K562 (cell line): Measurements from ENCODE around the gene SETD3. TPM values are rescaled to one million over a fixed set of nuclear protein-coding genes. Genes with fewer than 3 reads are reported as not detected.

ENCODE experiments used
- ATAC-seq: fragments of 200-7000 bp; cut with Tn5 transposase; 3 replicates; pipeline ENCODE4 v1.9.1; 2020; ENCODE audit warnings: moderate library complexity
- BruUV-seq: library from RNA; stranded (reverse); fragments of 400-500 nt; replicated peaks from 2 replicates; lab custom pipeline; 2021; lab: Mats Ljungman, UMichigan
- CTCF ChIA-PET: fragments of 300-600 bp; formaldehyde crosslinking; extraction: SDS; loops from one replicate; lab custom pipeline; 2021; ENCODE audit warnings: low intra/inter-chr PET ratio; lab: Yijun Ruan, JAX
- POLR2A ChIA-PET: fragments of 300-600, 350-650 bp; sonication (Branson Sonifier 250); formaldehyde crosslinking; extraction: SDS; loops from one replicate; lab custom pipeline; 2021; ENCODE audit warnings: antibody characterized with exemption, inconsistent platforms; lab: Yijun Ruan, JAX
- DNase-seq, 4 experiments: peaks; one replicate each; pipeline versions ENCODE4 v3.0.0 to v3.0.0-alpha.2; 2011 to 2018; ENCODE audit warnings: low spot score in 3 of 4, mixed read lengths in 3 of 4; ENCODE audit errors: extremely low read depth in 1 of 4
- FAIRE-seq: peaks from 2 replicates; lab custom pipeline; 2011; peaks lifted over from hg19 to GRCh38; lab: Jason Lieb, UNC
- H2AFZ ChIP-seq: 2 replicates; pipeline ENCODE4 v1.6.0; 2011; ENCODE audit warnings: low read depth, low read length, control low read depth, inconsistent platforms
- H3K27ac ChIP-seq: fragments of 200-600 bp; 3 replicates; pipeline ENCODE4 v1.8.0; 2011; ENCODE audit warnings: low read depth, mild to moderate bottlenecking, control low read depth, inconsistent platforms, low read length, moderate library complexity, mixed read lengths; ENCODE audit errors: extremely low read depth
- H3K27me3 ChIP-seq, 2 experiments: fragments of 300-600 bp in 1 of 2; 2 replicates in 1 of 2; 3 replicates in 1 of 2; pipeline versions ENCODE4 v1.6.0 to v1.8.0; 2011; ENCODE audit warnings: inconsistent platforms in 2 of 2, low read length in 2 of 2, mild to moderate bottlenecking in 1 of 2, mixed read lengths in 1 of 2, moderate library complexity in 1 of 2; ENCODE audit not compliant: control insufficient read depth in 2 of 2, insufficient read depth in 2 of 2
- H3K36me3 ChIP-seq: fragments of 300-600 bp; 3 replicates; pipeline ENCODE4 v1.8.0; 2011; ENCODE audit warnings: mild to moderate bottlenecking, low read length, inconsistent platforms; ENCODE audit not compliant: control insufficient read depth, insufficient read depth
- H3K4me1 ChIP-seq, 2 experiments: fragments of 200-600 bp in 1 of 2; replicated peaks in 1 of 2; 2 replicates in 1 of 2; 3 replicates in 1 of 2; pipeline versions ENCODE4 v1.5.1 to v1.8.0; 2011; ENCODE audit warnings: inconsistent platforms in 2 of 2, low read length in 2 of 2, mild to moderate bottlenecking in 1 of 2, mixed read lengths in 1 of 2, moderate library complexity in 1 of 2; ENCODE audit not compliant: control insufficient read depth in 2 of 2, insufficient read depth in 2 of 2
- H3K4me2 ChIP-seq: 2 replicates; pipeline ENCODE4 v1.6.1; 2011; ENCODE audit warnings: low read length, control low read depth, inconsistent platforms, mixed read lengths; ENCODE audit not compliant: insufficient read depth
- H3K4me3 ChIP-seq: fragments of 200-600 bp; sonication (generic), shearing (Covaris generic); 2 replicates; pipeline ENCODE4 v1.5.1; 2016; ENCODE audit warnings: control low read depth, inconsistent platforms
- H3K79me2 ChIP-seq: fragments of 200-600 bp; 3 replicates; pipeline ENCODE4 v1.8.0; 2011; ENCODE audit warnings: low read length, inconsistent platforms; ENCODE audit not compliant: control insufficient read depth, insufficient read depth
- H3K9ac ChIP-seq, 2 experiments: 2 replicates each; pipeline versions ENCODE4 v1.6.0 to v1.6.1; 2011; ENCODE audit warnings: low read depth in 2 of 2, low read length in 2 of 2, control low read depth in 1 of 2, inconsistent platforms in 1 of 2, mild to moderate bottlenecking in 1 of 2, mixed read lengths in 1 of 2; ENCODE audit not compliant: insufficient read depth in 1 of 2
- H3K9me1 ChIP-seq: one replicate; pipeline ENCODE4 v1.6.0; 2011; ENCODE audit warnings: inconsistent platforms, mild to moderate bottlenecking, low read length, moderate library complexity; ENCODE audit not compliant: control insufficient read depth, insufficient read depth
- H3K9me3 ChIP-seq: replicated peaks from 2 replicates; pipeline ENCODE4 v1.5.1; 2011; ENCODE audit warnings: low read depth, low read length, inconsistent platforms; ENCODE audit not compliant: control insufficient read depth, insufficient read depth
- H4K20me1 ChIP-seq: replicated peaks from 2 replicates; pipeline ENCODE4 v1.6.1; 2011; ENCODE audit warnings: low read length, inconsistent platforms, mixed read lengths; ENCODE audit not compliant: control insufficient read depth, insufficient read depth
- CREB3 ChIP-seq: fragments of 450-650 bp; conservative IDR thresholded peaks from 2 replicates; pipeline ENCODE4 v1.6.1; 2016; ENCODE audit warnings: missing genetic modification characterization, low read depth, mild to moderate bottlenecking, missing compliant biosample characterization, moderate library complexity
- DACH1 ChIP-seq: fragments of 450-650 bp; IDR thresholded peaks from 2 replicates; pipeline ENCODE4 v1.6.1; 2018; ENCODE audit not compliant: partially characterized antibody
- E2F6 ChIP-seq, 2 experiments: IDR thresholded peaks; 2 replicates each; pipeline ENCODE4 v1.6.1; 2011; ENCODE audit warnings: borderline replicate concordance in 1 of 2, control low read depth in 1 of 2, low read depth in 1 of 2, low read length in 1 of 2, mild to moderate bottlenecking in 1 of 2, mixed read lengths in 1 of 2, moderate library complexity in 1 of 2; ENCODE audit not compliant: insufficient read depth in 1 of 2, insufficient read length in 1 of 2, poor library complexity in 1 of 2, severe bottlenecking in 1 of 2; ENCODE audit errors: extremely low read depth in 1 of 2
- E4F1 ChIP-seq: fragments of 250-450 bp; sonication (Bioruptor Pico); IDR thresholded peaks from 2 replicates; pipeline ENCODE4 v1.5.0; 2021; ENCODE audit warnings: mild to moderate bottlenecking, borderline replicate concordance
- ELF1 ChIP-seq: fragments of 200-800 bp; sonication (Bioruptor generic); IDR thresholded peaks from 2 replicates; pipeline ENCODE4 v1.6.1; 2016; ENCODE audit warnings: missing genetic modification characterization, missing compliant biosample characterization
- HMG20A ChIP-seq: fragments of 450-650 bp; formaldehyde crosslinking; conservative IDR thresholded peaks from 2 replicates; pipeline ENCODE4 v1.4.0; 2020; ENCODE audit warnings: mild to moderate bottlenecking, mixed read lengths
- HMG20B ChIP-seq: fragments of 250-450 bp; sonication (Bioruptor Pico); IDR thresholded peaks from 2 replicates; pipeline ENCODE4 v1.5.0; 2021; ENCODE audit warnings: mild to moderate bottlenecking
- JUNB ChIP-seq: fragments of 450-650 bp; formaldehyde crosslinking; conservative IDR thresholded peaks from 2 replicates; pipeline ENCODE4 v1.4.0; 2020; ENCODE audit warnings: mild to moderate bottlenecking
- KLF16 ChIP-seq: IDR thresholded peaks from 2 replicates; pipeline ENCODE4 v1.6.1; 2016; ENCODE audit warnings: antibody characterized with exemption
- MECOM ChIP-seq: fragments of 250-450 bp; sonication (Bioruptor Pico); IDR thresholded peaks from 2 replicates; pipeline ENCODE4 v1.8.0; 2022; ENCODE audit warnings: inconsistent platforms
- MYNN ChIP-seq, 2 experiments: sonication (generic); formaldehyde crosslinking in 1 of 2; IDR thresholded peaks; 2 replicates each; pipeline versions ENCODE4 v1.5.0 to v1.6.1; 2016 to 2020; ENCODE audit warnings: antibody characterized with exemption in 1 of 2, missing genetic modification reagents in 1 of 2
- NFE2 ChIP-seq: IDR thresholded peaks from 2 replicates; pipeline ENCODE4 v1.6.1; 2014; ENCODE audit warnings: antibody characterized with exemption, low read depth
- SMAD1 ChIP-seq: fragments of 150-350 bp; IDR thresholded peaks from 2 replicates; pipeline ENCODE4 v1.6.1; 2014; ENCODE audit warnings: low read length, low read depth; ENCODE audit not compliant: partially characterized antibody
- SMARCA4 ChIP-seq: fragments of 450-650 bp; IDR thresholded peaks from 2 replicates; pipeline ENCODE4 v1.6.1; 2016
- YBX1 ChIP-seq: fragments of 450-650 bp; IDR thresholded peaks from 2 replicates; pipeline ENCODE4 v1.7.1; 2016; ENCODE audit warnings: mild to moderate bottlenecking
- ZFP36 ChIP-seq: fragments of 150-350 bp; IDR thresholded peaks from 2 replicates; pipeline ENCODE4 v1.6.1; 2018; ENCODE audit warnings: low read length, low read depth; ENCODE audit not compliant: partially characterized antibody
- ZNF232 ChIP-seq: sonication (generic); formaldehyde crosslinking; IDR thresholded peaks from 2 replicates; pipeline ENCODE4 v1.8.0; 2022; ENCODE audit warnings: mild to moderate bottlenecking, missing genetic modification reagents
- ZNF764 ChIP-seq: fragments of 250-450 bp; sonication (Bioruptor Pico); IDR thresholded peaks from 2 replicates; pipeline ENCODE4 v1.4.0; 2020; ENCODE audit warnings: low read depth, mild to moderate bottlenecking, moderate library complexity
- WGBS: fragments of 100-300 bp; shearing (Covaris generic); methylation state at CpG from one replicate; pipeline ENCODE4 v1.1.6; 2016; ENCODE audit warnings: low coverage, mixed read lengths; ENCODE audit not compliant: insufficient coverage; ENCODE audit errors: missing lambda C conversion rate; 5-methylcytosine and 5-hydroxymethylcytosine counted together
- in situ Hi-C: fragments of 300-500 bp; cut with MboI; formaldehyde crosslinking; loops from 4 replicates; pipeline ENCODE4 v1.15.0; 2018; ENCODE audit warnings: inconsistent platforms, mixed read lengths
- intact Hi-C: fragments of 100-400 bp; cut with micrococcal nuclease; formaldehyde crosslinking; loops from 2 replicates; pipeline ENCODE4 v1.14.2; 2022
- polyA plus RNA-seq, 8 experiments: library from polyadenylated mRNA; depleted of rRNA in 4 of 8; stranded (reverse) in 5 of 8; unstranded in 3 of 8; fragments of >200 nt; fragmentation: Nextera tagmentation in 2 of 8; fragmentation: Illumina TruSeq in 1 of 8; extraction: Ambion mirVana in 2 of 8; extraction: Trizol in 1 of 8; gene quantifications; 2 replicates each; pipeline versions ENCODE4 v1.2.1 to v1.2.3, GENCODE V29; 2011 to 2014; ENCODE audit warnings: inconsistent platforms in 1 of 8, missing spikeins in 1 of 8
- total RNA-seq, 7 experiments: library from RNA; depleted of rRNA in 6 of 7; stranded (reverse); fragments of >200 nt in 6 of 7; fragmentation: Illumina TruSeq in 2 of 7; extraction: Trizol in 2 of 7; gene quantifications; 2 replicates each; pipeline versions ENCODE4 v1.2.1 to v1.2.3, GENCODE V29; 2011 to 2021; ENCODE audit warnings: low replicate concordance in 1 of 7

Gene SETD3
- total and polyA plus RNA-seq, 9 of the 15 experiments (the other 6 are each of a cell fraction or from before 2014, with no cell fraction given) = 8.5 to 35.9 (median 26.5) TPM

- TF ChIP-seq CREB3 (tag) (no peak), ELF1 (tag) (no peak), ZFP36 (peak; percentile 38), DACH1 (no peak), MYNN (IDR thresholded peaks at IDR 0.05) (no peak), MYNN (CRISPR knock-in tag; IDR thresholded peaks at IDR 0.05) (no peak), NFE2 (0 out of 2 replicates have a peak, but pooled peaks have one; percentile 8), MECOM (CRISPR knock-in tag) (no peak)
These were observed 59.9 kb downstream of the SETD3 start (continued) for GRCh38 chr14:99420711-99421110.

- ChIA-PET POLR2A (interaction anchor here (0.8 kb wide), 1 partner anchor 36 kb away, joined by 3 read pairs; no protein-coding TSS in a partner anchor), CTCF (no interaction called here)
- no TSS peak for BruUV-seq
- no peak for FAIRE-seq
- no peaks in the 10 kb centered on the region for H3K9me1 ChIP-seq
- H3K9me3 ChIP-seq = no peaks in the 10 kb centered on the region
- no peaks in the 10 kb centered on the region for H3K27me3 ChIP-seq
- peak overlapping the region; percentile 52; the same call in 1 of the 2 replicates for H3K4me2 ChIP-seq
- H3K27ac ChIP-seq = peak overlapping the region; percentile 36; the same call in 1 of the 3 replicates
- H3K79me2 ChIP-seq = no peaks in the 10 kb centered on the region; the same call in 2 of the 3 replicates
- peak; percentile 62 for ATAC-seq
- peaks cover 3% of the 10 kb centered on the region; the same call in 1 of the 2 replicates for H4K20me1 ChIP-seq
- peaks cover 4 to 12% of the 10 kb centered on the region in 2 experiments; a peak in 4 of 5 replicates for H3K4me1 ChIP-seq
- no peaks in the 10 kb centered on the region; the same call in 2 of the 3 replicates for H3K36me3 ChIP-seq
- no peak overlapping the region for H3K4me3 ChIP-seq
- intact Hi-C loops (no loop called here), in situ Hi-C loops (no loop called here)
- H2AFZ ChIP-seq = no peak overlapping the region
- peak in 3 of 4 experiments; percentile 11 to 60 (median 49) for DNase-seq
- WGBS = 0% methylated on average over 3 of the region's 4 CpGs
- H3K9ac ChIP-seq = no peak overlapping the region
- TF ChIP-seq JUNB (no peak), E2F6 (IDR thresholded peaks at IDR 0.05; ENCODE audit: borderline replicate concordance in 1 of 2, extremely low read depth in 1 of 2, insufficient read depth in 1 of 2, insufficient read length in 1 of 2, low read depth in 1 of 2, low read length in 1 of 2, poor library complexity in 1 of 2, severe bottlenecking in 1 of 2) (no peak), ZNF764 (no peak), HMG20A (no peak), SMAD1 (no peak), YBX1 (no peak), HMG20B (no peak), E4F1 (no peak), SMARCA4 (0 out of 2 replicates have a peak, but pooled peaks have one; percentile 19), KLF16 (no peak), ZNF232 (CRISPR knock-in tag) (no peak)
These were observed 60.8 kb downstream of the SETD3 start for GRCh38 chr14:99419905-99420304.
